OCI-LY3 (cell line): ENCODE data around the gene ADGRL1.
"Not testable (repeated sequence)": the region's sequence is repeated elsewhere in the genome, so short reads cannot be mapped to it uniquely, and the experiment has no call there.

Experiments
- CTCF ChIP-seq: fragments of 200-600, 300-600 bp; sonication (generic); IDR thresholded peaks from 2 replicates; pipeline ENCODE4 v1.5.1; 2014; ENCODE audit warnings: antibody characterized with exemption, low read length, low read depth
- EZH2phosphoT487 ChIP-seq: fragments of 200-600 bp; shearing (Covaris generic); IDR thresholded peaks from 2 replicates; pipeline ENCODE4 v1.6.1; 2018; ENCODE audit warnings: antibody characterized with exemption, mixed run types, low read depth

- not testable (repeated sequence) for TF ChIP-seq CTCF, EZH2phosphoT487
These were observed 48.0 kb upstream of the ADGRL1 start for GRCh38 chr19:14253822-14254599.
